HUES64 (cell line): ENCODE data around the gene KRT73.

ENCODE experiments used
- H3K27ac ChIP-seq: 2 replicates; pipeline ENCODE4 v1.7.0; 2013; ENCODE audit warnings: low read depth, low read length, inconsistent platforms
- H3K27me3 ChIP-seq: 2 replicates; pipeline ENCODE4 v1.6.1; 2013; ENCODE audit warnings: mild to moderate bottlenecking, low read length; ENCODE audit not compliant: insufficient read depth
- H3K36me3 ChIP-seq: 2 replicates; pipeline ENCODE4 v1.6.1; 2013; ENCODE audit warnings: mild to moderate bottlenecking, low read length; ENCODE audit not compliant: insufficient read depth
- H3K4me1 ChIP-seq: 2 replicates; pipeline ENCODE4 v1.6.1; 2013; ENCODE audit warnings: mild to moderate bottlenecking, low read length, moderate library complexity; ENCODE audit not compliant: insufficient read depth
- H3K4me3 ChIP-seq: 2 replicates; pipeline ENCODE4 v1.5.1; 2013; ENCODE audit warnings: mild to moderate bottlenecking, low read length, moderate library complexity
- H3K9ac ChIP-seq: 2 replicates; pipeline ENCODE4 v1.6.1; 2013; ENCODE audit warnings: mild to moderate bottlenecking, low read depth, low read length
- H3K9me3 ChIP-seq: 2 replicates; pipeline ENCODE4 v1.6.1; 2013; ENCODE audit warnings: low read depth, low read length; ENCODE audit not compliant: insufficient read depth
- WGBS: fragments of 150-250, 120-280 bp; methylation state at CpG from one replicate; pipeline ENCODE4 v1.1.7; 2013; ENCODE audit warnings: missing lambda C conversion rate; 5-methylcytosine and 5-hydroxymethylcytosine counted together

The KRT73 gene

DNA sequence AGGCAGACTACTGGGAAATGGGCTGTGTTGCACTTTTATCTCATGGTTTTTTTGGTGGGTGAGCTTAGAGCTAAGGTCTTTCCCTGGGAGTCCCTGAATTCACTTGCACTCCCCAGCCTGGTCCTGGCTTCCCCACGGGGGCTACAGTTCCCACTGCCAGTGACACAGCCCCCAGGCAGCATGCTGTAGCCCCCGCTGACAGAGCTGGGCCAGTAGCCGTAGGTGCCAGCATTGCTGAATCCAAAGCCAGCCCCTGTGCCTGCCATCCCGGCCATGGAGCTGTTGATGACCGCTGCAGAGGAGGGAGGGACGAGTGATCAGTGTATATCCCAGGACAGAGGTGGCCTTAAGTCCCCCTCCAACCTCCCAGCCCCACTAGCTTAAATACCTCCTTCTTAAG, 10.2 kb downstream of the KRT73 start:
- Histone ChIP-seq H3K27ac (no peak overlapping the region), H3K4me1 (no peaks in the 10 kb centered on the region), H3K4me3 (no peak overlapping the region), H3K9ac (no peak overlapping the region), H3K9me3 (no peaks in the 10 kb centered on the region), H3K36me3 (no peaks in the 10 kb centered on the region), H3K27me3 (peaks cover 6% of the 10 kb centered on the region; the same call in 1 of the 2 replicates)
- 86% methylated on average over 6 of the region's 6 CpGs for WGBS

DNA sequence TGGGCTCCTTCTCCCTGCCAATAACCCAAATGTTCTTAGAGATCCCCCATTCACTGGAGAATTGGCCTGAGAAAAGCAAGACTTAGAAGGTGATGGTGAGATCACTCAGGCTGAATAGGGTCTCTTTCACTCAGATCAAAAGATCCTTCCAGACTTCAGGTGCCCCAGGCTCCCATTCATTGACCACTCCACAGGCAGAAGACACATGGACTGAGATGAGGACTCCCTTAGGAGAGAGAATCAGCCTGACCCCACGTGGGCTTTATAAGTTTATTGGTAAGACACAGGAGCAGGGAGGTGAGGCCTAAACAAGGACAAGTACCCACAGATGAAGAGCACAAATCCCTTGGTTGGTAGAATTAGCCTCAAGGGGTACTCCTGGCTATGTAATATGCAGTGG, 11.0 kb downstream of the KRT73 start:
- 91% methylated on average over 1 of the region's 1 CpG for WGBS
- Histone ChIP-seq H3K9ac (no peak overlapping the region), H3K4me1 (no peaks in the 10 kb centered on the region), H3K4me3 (no peak overlapping the region), H3K27ac (no peak overlapping the region), H3K36me3 (no peaks in the 10 kb centered on the region), H3K9me3 (no peaks in the 10 kb centered on the region), H3K27me3 (peaks cover 6% of the 10 kb centered on the region; the same call in 1 of the 2 replicates)

GRCh38 chr12:52606581-52607218, 11.7 kb downstream of the KRT73 start:
- Histone ChIP-seq H3K4me3 (no peak overlapping the region), H3K27me3 (peaks cover 6% of the 10 kb centered on the region; the same call in 1 of the 2 replicates), H3K9me3 (no peaks in the 10 kb centered on the region), H3K36me3 (no peaks in the 10 kb centered on the region), H3K27ac (no peak overlapping the region), H3K4me1 (no peaks in the 10 kb centered on the region), H3K9ac (no peak overlapping the region)
- 91% methylated on average over 7 of the region's 7 CpGs for WGBS

- WGBS: 80% methylated on average over 3 of the region's 3 CpGs
Measured at GRCh38 chr12:52606096-52606495, 12.3 kb downstream of the KRT73 start.

DNA sequence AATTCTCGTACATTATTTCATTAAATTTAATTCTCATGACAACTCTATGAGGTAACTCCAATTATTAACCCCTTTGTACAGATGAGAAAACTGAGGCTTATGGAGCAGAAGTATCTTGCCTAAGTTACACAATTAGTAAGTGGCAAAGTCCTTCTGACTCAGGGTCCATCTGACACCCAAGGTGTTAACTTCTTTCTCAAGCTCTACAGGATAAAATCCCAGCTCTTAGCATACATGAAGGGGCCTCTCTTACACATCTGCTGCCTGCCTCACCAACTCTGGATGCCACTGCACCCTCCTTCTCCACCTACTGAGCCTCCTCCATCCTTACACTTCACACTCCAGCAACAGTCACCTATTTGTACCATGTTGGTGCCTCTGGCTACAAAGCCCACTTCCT, 12.8 kb downstream of the KRT73 start:
- 100% methylated on average over 1 of the region's 1 CpG for WGBS
- no peaks in the 10 kb centered on the region for H3K9me3 ChIP-seq
- H3K4me3 ChIP-seq: no peak overlapping the region
- no peak overlapping the region for H3K27ac ChIP-seq
- no peaks in the 10 kb centered on the region for H3K4me1 ChIP-seq
- no peak overlapping the region for H3K9ac ChIP-seq
- peaks cover under 1% of the 10 kb centered on the region; the same call in 1 of the 2 replicates for H3K27me3 ChIP-seq
- no peaks in the 10 kb centered on the region for H3K36me3 ChIP-seq

More at GRCh38 chr12:52606096-52606495, 12.3 kb downstream of the KRT73 start:
- Histone ChIP-seq H3K27me3 (peaks cover 6% of the 10 kb centered on the region; the same call in 1 of the 2 replicates), H3K4me3 (no peak overlapping the region), H3K9me3 (no peaks in the 10 kb centered on the region), H3K27ac (no peak overlapping the region), H3K9ac (no peak overlapping the region), H3K4me1 (no peaks in the 10 kb centered on the region), H3K36me3 (no peaks in the 10 kb centered on the region)

- H3K36me3 ChIP-seq: no peaks in the 10 kb centered on the region
- H3K27ac ChIP-seq: no peak overlapping the region
- no peaks in the 10 kb centered on the region for H3K27me3 ChIP-seq
- H3K9me3 ChIP-seq: no peaks in the 10 kb centered on the region
- no peaks in the 10 kb centered on the region for H3K4me1 ChIP-seq
- H3K4me3 ChIP-seq: no peak overlapping the region
- H3K9ac ChIP-seq: no peak overlapping the region
Measured at GRCh38 chr12:52604859-52605258, 13.5 kb downstream of the KRT73 start.

DNA sequence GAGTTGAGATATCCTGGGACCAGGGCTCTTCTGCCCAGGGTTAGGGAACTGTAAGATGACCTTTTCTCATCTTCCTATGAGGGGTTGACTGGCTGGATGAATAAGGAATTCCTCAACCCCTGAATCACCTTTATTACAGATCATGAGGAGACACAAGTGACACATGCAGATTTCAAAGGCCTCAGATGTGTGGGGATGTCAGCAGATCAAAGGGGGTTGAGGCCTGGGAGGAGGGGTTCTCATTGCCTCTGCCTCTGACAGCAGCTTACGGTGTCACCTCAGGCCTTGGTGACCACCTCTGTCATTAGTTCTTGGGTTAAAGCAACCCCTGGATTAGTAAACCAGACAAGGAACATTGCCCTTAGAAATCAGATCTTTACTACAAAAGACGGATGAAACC, 15.0 kb downstream of the KRT73 start:
- no peaks in the 10 kb centered on the region; the same call in 1 of the 2 replicates for H3K27me3 ChIP-seq
- no peaks in the 10 kb centered on the region for H3K9me3 ChIP-seq
- 71% methylated on average over 2 of the region's 2 CpGs for WGBS
- H3K4me1 ChIP-seq: no peaks in the 10 kb centered on the region
- H3K9ac ChIP-seq: no peak overlapping the region
- H3K4me3 ChIP-seq: no peak overlapping the region
- H3K36me3 ChIP-seq: no peaks in the 10 kb centered on the region
- H3K27ac ChIP-seq: no peak overlapping the region

DNA sequence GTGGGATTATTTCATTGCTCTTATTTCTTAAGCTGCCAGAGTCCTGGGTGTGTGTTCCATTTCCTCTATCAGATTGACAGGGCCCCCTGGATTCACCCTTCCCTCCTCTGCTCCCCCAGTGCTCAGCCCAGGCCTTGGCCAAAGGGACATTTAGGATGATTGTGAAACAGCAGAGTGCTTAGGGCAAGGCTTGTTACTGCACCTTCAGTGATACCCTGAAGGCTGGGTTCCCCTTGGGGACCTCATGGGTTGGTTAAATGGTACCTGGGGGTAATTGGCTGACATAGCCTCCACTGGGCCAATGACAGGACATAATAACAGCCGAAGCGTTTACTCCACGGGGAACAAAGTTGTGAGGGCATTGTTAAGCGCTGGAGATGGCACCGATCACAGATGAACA, 15.8 kb downstream of the KRT73 start:
- 90% methylated on average over 5 of the region's 5 CpGs for WGBS
- no peak overlapping the region for H3K9ac ChIP-seq
- H3K9me3 ChIP-seq: no peaks in the 10 kb centered on the region
- no peak overlapping the region for H3K4me3 ChIP-seq
- H3K27ac ChIP-seq: no peak overlapping the region
- no peaks in the 10 kb centered on the region for H3K36me3 ChIP-seq
- H3K4me1 ChIP-seq: no peaks in the 10 kb centered on the region
- peaks cover 4% of the 10 kb centered on the region for H3K27me3 ChIP-seq

DNA sequence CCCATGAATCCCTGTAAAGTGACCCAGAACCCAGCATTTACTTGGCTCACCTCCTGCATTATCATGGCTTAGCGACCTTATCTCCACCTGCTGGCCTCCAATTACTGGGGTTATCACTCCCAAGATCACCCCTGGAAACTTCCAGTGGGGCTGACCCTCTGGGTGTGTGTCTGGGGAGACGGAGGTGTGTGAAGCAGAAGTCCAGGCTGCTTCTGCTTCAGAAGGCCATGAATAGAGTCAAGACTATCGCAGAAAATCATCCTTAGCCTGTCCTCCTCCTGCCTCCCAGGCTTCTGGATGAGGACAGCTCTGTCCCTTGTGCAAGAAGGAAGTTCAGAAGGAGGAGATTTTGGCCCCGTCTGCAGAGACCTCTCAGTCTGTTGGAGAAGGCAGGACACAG, 16.7 kb downstream of the KRT73 start:
- WGBS: 92% methylated on average over 4 of the region's 4 CpGs
- H3K9ac ChIP-seq: no peak overlapping the region
- no peak overlapping the region for H3K27ac ChIP-seq
- no peaks in the 10 kb centered on the region for H3K4me1 ChIP-seq
- no peaks in the 10 kb centered on the region for H3K9me3 ChIP-seq
- no peak overlapping the region for H3K4me3 ChIP-seq
- peaks cover 5% of the 10 kb centered on the region for H3K27me3 ChIP-seq
- H3K36me3 ChIP-seq: no peaks in the 10 kb centered on the region

DNA sequence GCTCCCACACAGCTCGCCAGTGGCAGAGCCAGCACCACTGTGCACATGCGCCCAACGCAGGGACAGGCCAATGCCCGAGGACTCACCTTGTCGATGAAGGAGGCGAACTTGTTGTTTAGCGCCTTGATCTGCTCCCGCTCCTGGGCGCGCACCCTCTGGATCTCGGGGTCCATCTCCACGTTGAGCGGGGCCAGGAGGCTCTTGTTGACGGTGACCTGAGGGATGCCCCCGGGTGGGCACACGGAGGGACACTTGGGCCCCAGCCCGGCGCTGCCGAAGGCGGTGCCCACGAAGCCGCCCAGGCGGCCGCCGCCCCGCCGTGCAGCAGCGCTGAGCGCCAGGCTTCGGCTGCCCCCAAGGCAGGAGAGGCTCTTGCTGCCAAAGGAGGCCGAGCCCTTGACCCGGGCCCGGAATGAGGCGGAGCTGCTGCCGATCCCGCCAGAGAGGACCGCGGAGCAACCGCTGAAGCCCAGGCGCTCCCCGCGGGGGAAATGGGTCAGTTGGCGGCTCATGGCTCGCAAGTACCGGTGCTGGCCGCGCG, 17.3 kb downstream of the KRT73 start, which contains the start of gene KRT72:
TSS of gene KRT72 (minus strand) at position 523 of the 541 bp plus-strand sequence. CDS start at position 512, 11 bp downstream.
- WGBS: 95% methylated on average over 48 of the region's 48 CpGs
- no peak within 1 kb of the TSS for H3K27ac ChIP-seq
- H3K4me1 ChIP-seq: no peaks in the 10 kb centered on the region
- no peaks in the 10 kb centered on the region for H3K9me3 ChIP-seq
- H3K9ac ChIP-seq: no peak within 1 kb of the TSS
- no peaks in the 10 kb centered on the region for H3K36me3 ChIP-seq
- H3K27me3 ChIP-seq: peaks cover 5% of the 10 kb centered on the region
- no peak within 1 kb of the TSS for H3K4me3 ChIP-seq

GRCh38 chr12:52600475-52600874, 17.9 kb downstream of the KRT73 start:
- Histone ChIP-seq H3K27ac (no peak overlapping the region), H3K27me3 (peaks cover 5% of the 10 kb centered on the region), H3K4me3 (no peak overlapping the region), H3K9ac (no peak overlapping the region), H3K36me3 (no peaks in the 10 kb centered on the region), H3K4me1 (no peaks in the 10 kb centered on the region), H3K9me3 (no peaks in the 10 kb centered on the region)
- WGBS: 94% methylated on average over 12 of the region's 12 CpGs
